Epithelial cell of proximal tubule (primary cell): ENCODE results near the gene RCE1. TPM values are rescaled to one million over a fixed set of nuclear protein-coding genes. Genes with fewer than 3 reads are reported as not detected.
A peak's percentile ranks its signal among the peaks of the same experiment; 100 is the strongest.

Experiments
- DNase-seq: peaks from one replicate; pipeline ENCODE4 v3.0.0-alpha.2; 2011; ENCODE audit warnings: low read depth
- H3K4me3 ChIP-seq: 2 replicates; pipeline ENCODE4 v1.5.1; 2011; ENCODE audit warnings: low read depth, mild to moderate bottlenecking, low read length
- CTCF ChIP-seq: conservative IDR thresholded peaks from 2 replicates; pipeline ENCODE4 v1.5.1; 2012; ENCODE audit warnings: low read depth, mild to moderate bottlenecking, low read length
- total RNA-seq: library from RNA; depleted of rRNA; stranded (reverse); fragments of >200 nt; gene quantifications from 2 replicates; pipeline ENCODE4 v1.2.3, GENCODE V29; 2015

RCE1 gene
- total RNA-seq, 1 donor from 2014 or later: 41.7 TPM

GRCh38 chr11:66835768-66836405 is 7.4 kb upstream of the RCE1 start:
- H3K4me3 ChIP-seq: no peak overlapping the region
- DNase-seq: no peak
- TF ChIP-seq CTCF: no peak

- TF ChIP-seq CTCF: no peak
- DNase-seq: no peak
- no peak overlapping the region for H3K4me3 ChIP-seq
These were observed 2.7 kb upstream of the RCE1 start for GRCh38 chr11:66840317-66841091.

GRCh38 chr11:66841861-66842260 is 1.4 kb upstream of the RCE1 start:
- no peak for TF ChIP-seq CTCF
- H3K4me3 ChIP-seq: peak overlapping the region; percentile 98
- DNase-seq: no peak

- DNase-seq: no peak
- TF ChIP-seq CTCF: no peak
- H3K4me3 ChIP-seq: peak overlapping the region; percentile 98
These were observed 743 bp upstream of the RCE1 start for GRCh38 chr11:66842501-66842895.

- no peak for TF ChIP-seq CTCF
- peak overlapping the region; percentile 98 for H3K4me3 ChIP-seq
- no peak for DNase-seq
These were observed 695 bp downstream of the RCE1 start for GRCh38 chr11:66843776-66844495.

- no peak for DNase-seq
- no peak for TF ChIP-seq CTCF
- H3K4me3 ChIP-seq: peak overlapping the region; percentile 98
These were observed 1.4 kb downstream of the RCE1 start for GRCh38 chr11:66844496-66845142.
